ENCODE measurements around the gene GMNN.
"Not testable (repeated sequence)": the region's sequence is repeated elsewhere in the genome, so short reads cannot be mapped to it uniquely, and the experiment has no call there.

Gene GMNN

GRCh38 chr6:24761851-24762250, 12.9 kb upstream of the GMNN start:
- DNase-seq (no peak), ATAC-seq (no peak)

GRCh38 chr6:24763578-24763977, 11.2 kb upstream of the GMNN start:
- no peak for ATAC-seq
- DNase-seq: no peak

GRCh38 chr6:24764833-24765828, 9.6 kb upstream of the GMNN start:
- ATAC-seq, DNase-seq: not testable (repeated sequence)

- ATAC-seq, DNase-seq: not testable (repeated sequence)
These were observed 8.8 kb upstream of the GMNN start for GRCh38 chr6:24765968-24766367.

DNA sequence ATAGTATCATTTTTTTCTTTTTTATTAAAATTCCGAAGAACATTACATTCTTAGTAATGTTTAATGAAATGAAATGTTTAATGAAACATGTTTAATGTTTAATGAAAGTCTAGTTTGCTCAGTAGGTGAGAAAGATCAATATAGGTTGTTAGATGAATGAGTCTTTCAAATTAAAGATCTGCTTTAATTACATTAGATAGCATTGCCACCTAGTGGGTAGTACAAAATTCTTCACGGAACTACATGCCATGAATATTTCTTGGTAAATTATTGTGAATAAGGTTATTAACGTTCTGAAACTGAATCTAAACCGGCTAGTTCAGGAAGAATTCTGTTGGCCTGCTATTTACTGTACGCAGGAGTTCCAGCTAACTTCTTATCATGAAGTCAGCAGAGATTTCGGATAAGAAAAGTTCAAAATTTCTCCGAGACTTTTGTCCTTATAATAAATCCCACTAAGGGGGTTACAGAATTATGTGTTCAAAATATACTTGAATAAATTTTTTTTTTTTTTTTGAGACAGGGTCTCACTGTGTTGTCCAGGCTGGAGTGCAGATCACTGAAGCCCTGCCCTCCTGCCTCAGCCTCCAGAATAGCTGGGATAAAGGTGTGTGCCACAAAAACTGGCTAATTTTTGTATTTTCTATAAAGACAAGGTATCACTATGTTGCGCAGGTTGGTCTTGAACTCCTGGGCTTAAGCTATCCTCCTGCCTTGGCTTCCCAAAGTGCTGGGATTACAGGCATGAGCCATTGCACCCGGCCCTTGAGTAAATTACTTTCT, 7.9 kb upstream of the GMNN start:
- DNase-seq (no peak), ATAC-seq (peak; percentile 40)

DNA sequence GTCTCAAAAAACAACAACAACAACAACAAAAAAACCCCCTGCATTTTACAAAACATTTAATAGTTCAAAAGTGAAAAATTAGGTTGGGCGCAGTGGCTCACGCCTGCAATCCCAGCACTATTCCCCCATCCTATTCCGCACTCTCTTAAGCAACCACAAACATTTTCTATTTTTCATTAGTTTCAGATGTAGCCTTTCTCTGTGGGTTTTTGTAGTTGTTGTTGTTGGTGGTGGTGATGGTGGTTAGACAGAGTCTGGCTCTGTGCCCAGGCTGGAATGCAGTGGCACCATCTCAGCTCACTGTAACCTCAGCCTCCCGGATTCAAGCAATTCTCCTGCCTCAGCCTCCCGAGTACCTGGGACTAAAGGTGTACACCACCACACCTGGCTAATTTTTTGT, 6.4 kb upstream of the GMNN start:
- ATAC-seq (no peak), DNase-seq (no peak)

DNA sequence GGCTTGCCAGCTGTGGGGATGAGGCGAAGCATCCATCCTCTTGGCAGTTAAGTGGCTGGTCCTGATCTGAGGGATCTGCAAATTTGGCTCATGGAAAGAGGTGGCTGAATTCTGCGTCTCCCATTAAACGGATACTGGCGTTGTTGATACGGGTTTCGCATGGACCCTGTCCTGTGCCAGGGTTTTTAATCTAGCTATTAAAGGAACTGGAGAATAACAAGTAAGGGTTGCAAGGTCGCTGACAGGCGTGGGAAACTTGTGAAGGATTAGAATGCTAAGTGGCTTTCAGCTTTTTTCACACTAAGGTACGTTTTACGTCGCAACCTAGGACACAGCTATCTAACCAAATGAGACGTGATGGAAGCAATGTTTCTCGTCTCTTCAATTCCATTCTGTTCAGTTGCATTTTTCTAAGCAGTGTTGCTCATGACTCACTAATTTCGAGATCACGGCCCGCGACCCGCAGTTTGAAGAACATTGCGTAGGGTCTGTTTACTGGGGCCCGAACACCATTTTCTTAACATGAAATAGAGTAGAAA, 852 bp downstream of the GMNN start:
- no peak for ATAC-seq
- DNase-seq: peak; percentile 30

DNA sequence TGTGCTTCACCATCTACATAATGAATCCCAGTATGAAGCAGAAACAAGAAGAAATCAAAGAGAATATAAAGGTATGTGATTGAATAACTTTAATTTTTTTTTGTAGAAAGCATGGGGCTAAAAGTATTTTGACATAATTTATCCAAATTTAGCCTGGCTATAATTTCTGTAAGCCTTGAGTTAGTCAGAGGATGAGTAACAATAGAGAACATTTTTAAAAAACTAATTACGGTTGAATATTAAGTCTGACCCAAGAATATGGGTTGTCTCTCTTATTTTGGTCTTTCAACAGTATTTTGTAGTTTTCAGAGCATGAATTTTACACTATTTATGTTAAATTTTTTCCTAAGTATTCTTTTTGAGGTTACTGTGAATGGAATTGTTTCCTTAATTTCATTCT, 2.5 kb downstream of the GMNN start:
- ATAC-seq (no peak), DNase-seq (no peak)

GRCh38 chr6:24778121-24778520, 3.4 kb downstream of the GMNN start:
- DNase-seq (no peak), ATAC-seq (no peak)

GRCh38 chr6:24778878-24779277, 4.1 kb downstream of the GMNN start:
- ATAC-seq: no peak

GRCh38 chr6:24779416-24780016, 4.8 kb downstream of the GMNN start:
- ATAC-seq: no peak
- DNase-seq: no peak

More at GRCh38 chr6:24778878-24779277, 4.1 kb downstream of the GMNN start:
- no peak for DNase-seq

DNA sequence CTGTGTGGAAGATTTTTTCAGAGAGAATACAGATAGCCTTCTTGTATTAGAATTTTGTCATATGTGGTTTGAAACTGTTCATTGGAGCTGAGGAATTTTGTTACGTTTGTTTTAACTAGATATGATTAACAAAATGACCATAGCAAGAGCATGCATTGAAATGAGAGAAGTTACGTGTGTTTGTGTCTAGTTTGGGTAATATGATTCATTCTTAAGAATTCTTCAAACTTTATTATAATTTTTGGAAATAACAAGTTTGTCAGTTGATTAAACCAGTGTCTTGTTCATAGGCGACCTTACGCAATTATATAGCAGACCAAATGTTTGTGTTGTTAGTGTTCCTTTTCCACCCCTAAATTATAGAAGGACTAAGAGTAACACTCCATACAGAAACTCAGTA, 5.5 kb downstream of the GMNN start:
- DNase-seq: no peak

DNA sequence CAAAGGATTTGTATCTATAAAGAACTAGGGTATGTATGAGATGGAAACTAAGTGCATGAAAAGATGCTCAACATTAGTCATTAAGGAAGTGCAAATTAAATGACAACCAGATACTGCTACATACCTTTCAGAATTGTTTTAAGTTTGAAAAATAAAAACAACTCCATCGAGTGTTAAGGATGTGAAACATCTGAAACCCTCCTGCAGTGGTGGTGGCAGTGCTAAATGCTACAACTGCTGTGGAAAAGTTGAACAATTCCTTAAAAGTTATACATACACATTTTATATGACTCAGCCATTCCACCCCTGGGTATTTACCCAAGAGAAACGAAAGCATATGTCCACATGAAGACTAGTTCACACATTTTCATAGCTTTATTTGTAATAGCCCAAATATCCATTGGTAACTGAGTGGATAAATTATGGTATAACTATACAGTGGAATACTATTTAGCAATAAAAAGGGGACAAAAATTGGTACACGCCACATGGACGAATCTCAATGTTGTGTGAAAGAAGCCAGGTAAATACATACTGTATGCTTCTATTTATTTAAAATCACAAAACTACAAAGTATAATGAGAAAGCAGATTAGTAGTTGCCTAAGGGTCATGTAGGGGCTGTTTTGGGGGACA, 13.4 kb downstream of the GMNN start:
- peak; percentile 92 for ATAC-seq
- DNase-seq: peak; percentile 15

More for the DNA sequence above, 5.5 kb downstream of the GMNN start:
- no peak for ATAC-seq

DNA sequence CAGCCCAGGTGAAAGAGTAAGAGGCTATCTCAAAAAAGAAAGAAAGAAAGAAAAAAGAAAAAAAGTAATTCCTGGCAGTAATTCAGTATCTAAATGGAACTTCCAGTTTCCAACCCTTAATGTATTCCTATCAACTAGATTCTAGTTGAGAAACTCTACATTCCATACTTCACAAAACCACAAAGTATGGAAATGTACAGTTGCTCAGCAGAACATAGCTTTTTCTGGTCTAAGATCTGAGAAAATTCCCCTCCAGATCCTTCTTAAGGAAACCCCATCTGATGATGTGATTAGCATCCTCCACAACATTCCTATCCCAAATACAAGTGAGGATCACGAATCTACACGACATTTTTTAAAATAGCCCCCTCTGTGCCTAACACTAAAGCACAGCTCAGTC, 20.4 kb downstream of the GMNN start:
- ATAC-seq (no peak), DNase-seq (no peak)

- DNase-seq (peak; percentile 22), ATAC-seq (peak; percentile 82)
These were observed 22.0 kb downstream of the GMNN start for GRCh38 chr6:24796616-24797290.

DNA sequence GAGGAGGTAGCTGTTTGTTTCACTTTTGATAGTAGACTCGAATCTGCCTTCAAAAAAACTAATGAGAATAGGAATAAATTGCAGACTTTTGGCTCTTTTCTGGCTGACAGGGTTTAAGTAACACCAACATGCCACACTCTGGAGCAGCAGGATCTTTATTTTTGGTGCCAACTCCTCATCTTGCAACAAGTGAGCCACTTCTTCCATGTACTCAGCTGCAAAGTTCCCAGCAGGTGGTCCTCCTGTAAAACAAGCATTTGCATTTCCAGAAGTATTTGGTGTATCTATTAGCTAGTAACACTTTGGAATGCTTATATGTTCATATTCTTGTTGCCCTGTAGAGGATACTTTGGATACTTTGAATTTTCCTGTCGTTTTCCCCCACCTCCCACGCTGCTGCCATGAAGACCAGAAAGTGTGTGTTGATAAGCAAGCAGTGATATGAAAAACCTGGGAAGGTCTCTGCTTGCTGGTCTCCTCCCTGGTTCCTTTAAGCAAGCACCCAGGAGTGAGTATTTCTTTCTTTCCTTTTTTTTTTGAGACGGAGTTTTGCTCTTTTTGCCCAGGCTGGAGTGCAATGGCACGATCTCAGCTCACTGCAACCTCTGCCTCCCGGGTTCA, 23.0 kb downstream of the GMNN start:
- ATAC-seq (no peak), DNase-seq (no peak)

DNA sequence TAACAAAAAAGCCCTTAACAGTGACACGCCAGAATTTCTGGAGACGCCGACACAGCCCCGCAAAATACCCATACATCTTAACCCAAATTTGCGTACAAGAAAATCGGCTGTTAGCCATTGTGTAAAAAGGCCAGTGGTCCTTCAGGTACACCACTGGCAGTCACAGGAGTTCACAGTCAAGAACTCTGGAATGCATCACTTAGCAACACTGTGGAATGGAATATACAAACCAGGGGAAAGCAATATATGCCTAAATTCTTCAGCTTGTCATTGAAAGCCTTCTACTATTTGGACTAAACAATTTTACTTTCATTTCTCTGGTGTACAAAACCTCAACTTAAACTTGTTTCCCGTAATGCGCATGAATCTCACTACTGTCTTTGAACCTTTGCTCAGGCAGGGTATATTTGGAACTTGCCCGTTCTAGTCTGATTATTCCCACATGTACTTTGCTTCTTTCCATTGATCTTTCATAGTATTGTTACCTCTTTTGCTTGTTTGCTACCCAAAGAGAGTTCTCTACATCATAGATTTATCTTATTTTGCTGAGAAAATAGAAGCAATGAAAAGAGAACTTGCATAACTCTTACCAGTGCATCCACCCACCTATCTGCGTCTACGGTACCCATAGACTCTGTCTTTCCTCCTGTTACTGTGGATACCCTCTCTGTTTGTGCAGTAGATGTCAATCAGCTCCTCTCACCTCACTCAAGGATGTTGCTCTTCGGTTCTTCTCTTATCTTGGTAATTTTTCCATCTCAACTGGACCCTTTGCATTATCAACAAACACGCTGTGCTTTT, 24.2 kb downstream of the GMNN start, which contains the start of gene ARMH2:
Gene ARMH2, minus strand, starts transcription at position 178 of the 801 bp plus-strand sequence. Its CDS starts 60 bp downstream, at position 118.
- DNase-seq: no peak
- ATAC-seq: no peak

DNA sequence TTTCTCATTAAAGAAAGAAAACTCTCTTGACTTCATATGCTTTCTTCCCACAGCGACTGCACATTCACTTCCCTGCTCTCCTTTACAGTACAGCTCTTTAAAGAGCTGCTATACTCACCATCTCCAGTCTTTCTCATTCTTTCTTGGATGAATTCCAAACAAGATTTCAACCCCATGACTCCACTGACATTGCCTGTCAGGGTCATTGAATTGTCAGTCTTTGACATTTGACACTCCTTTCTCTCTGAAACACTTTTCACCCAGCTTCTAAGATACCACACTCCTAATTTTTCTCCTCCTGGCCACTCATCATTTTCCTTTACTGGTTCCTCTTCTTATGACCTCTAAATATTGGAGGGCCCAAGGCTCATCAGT, 24.8 kb downstream of the GMNN start:
- ATAC-seq (no peak), DNase-seq (no peak)

DNA sequence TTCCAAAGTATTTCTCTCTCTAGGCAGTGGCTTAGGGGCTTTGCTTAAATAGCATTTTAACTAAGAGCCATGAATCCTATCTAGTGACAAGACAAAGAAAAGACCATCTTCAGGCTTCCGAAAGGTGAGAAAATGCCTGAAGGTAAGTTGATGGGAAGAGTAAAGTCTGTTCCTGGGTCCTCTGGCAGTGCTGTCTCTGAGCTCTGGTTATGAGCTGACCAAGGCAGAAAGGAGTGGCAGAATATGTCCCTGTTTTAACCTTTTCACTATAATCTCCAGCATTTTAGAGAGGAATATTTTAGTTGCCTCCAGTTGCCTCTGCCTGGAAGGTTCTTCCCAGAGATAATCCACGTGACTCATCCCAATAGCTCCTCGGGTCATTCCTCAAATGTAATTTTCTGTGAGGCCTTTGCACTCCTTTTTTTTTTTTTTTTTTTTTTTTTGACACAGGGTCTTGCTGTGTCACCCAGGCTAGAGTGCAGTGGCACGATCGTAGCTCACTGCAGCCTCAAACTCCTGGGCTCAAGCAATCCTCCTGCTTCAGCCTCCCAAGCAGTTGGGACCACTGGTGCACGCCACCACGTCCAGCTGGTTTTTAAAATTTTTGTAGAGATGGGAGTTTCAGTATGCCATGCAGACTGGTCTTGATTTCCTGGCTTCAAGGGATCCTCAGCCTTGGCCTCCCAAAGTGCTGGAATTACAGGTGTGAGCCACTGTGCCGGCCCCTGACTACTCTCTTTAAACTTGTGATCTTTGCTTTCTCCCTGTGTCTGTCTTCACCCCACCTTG, 27.7 kb downstream of the GMNN start:
- ATAC-seq (no peak), DNase-seq (no peak)
